GM10248 (cell line): ENCODE measurements around the gene SLIT3.

Source experiments
- CTCF ChIA-PET: fragments of 300-600 bp; sonication (Branson Sonifier 250); formaldehyde crosslinking; extraction: SDS; loops from one replicate; lab custom pipeline; 2021; ENCODE audit warnings: antibody characterized with exemption; lab: Yijun Ruan, JAX
- POLR2A ChIA-PET: fragments of 350-650 bp; sonication (Branson Sonifier 250); formaldehyde crosslinking; extraction: SDS; loops from one replicate; lab custom pipeline; 2020; ENCODE audit warnings: antibody characterized with exemption; lab: Yijun Ruan, JAX
- DNase-seq: peaks from one replicate; pipeline ENCODE4 v3.0.0; 2012; ENCODE audit errors: extremely low spot score
- CTCF ChIP-seq: IDR thresholded peaks from 2 replicates; pipeline ENCODE4 v1.5.1; 2012; ENCODE audit warnings: mild to moderate bottlenecking, low read depth; ENCODE audit errors: extremely low read depth, missing control alignments, control extremely low read depth

Gene SLIT3

GRCh38 chr5:169279125-169279524 lies 21.8 kb downstream of the SLIT3 start:
- DNase-seq = no peak
- CTCF ChIA-PET = interaction anchor here (1.4 kb wide), 2 partner anchors 12 to 22 kb away, joined by 3 to 6 read pairs; partner anchors contain the start of gene SLIT3
- POLR2A ChIA-PET = no interaction called here
- TF ChIP-seq CTCF = no peak

- ChIA-PET POLR2A (no interaction called here), CTCF (interaction anchor here (1.9 kb wide), 1 partner anchor 11 kb away, joined by 7 read pairs; no protein-coding TSS in a partner anchor)
- DNase-seq = no peak
- TF ChIP-seq CTCF = no peak
These were observed 27.1 kb downstream of the SLIT3 start for GRCh38 chr5:169273881-169274280.

GRCh38 chr5:169273451-169273850 lies 27.5 kb downstream of the SLIT3 start:
- DNase-seq = no peak
- ChIA-PET POLR2A (no interaction called here), CTCF (interaction anchor here (1.9 kb wide), 1 partner anchor 12 kb away, joined by 7 read pairs; no protein-coding TSS in a partner anchor)
- no peak for TF ChIP-seq CTCF

- TF ChIP-seq CTCF = no peak
- CTCF ChIA-PET = interaction anchor here (1.9 kb wide), 1 partner anchor 12 kb away, joined by 7 read pairs; no protein-coding TSS in a partner anchor
- POLR2A ChIA-PET = no interaction called here
- no peak for DNase-seq
These were observed 28.1 kb downstream of the SLIT3 start for GRCh38 chr5:169272731-169273427.

- CTCF ChIA-PET = interaction anchor here (1.9 kb wide), 1 partner anchor 13 kb away, joined by 7 read pairs; no protein-coding TSS in a partner anchor
- DNase-seq = no peak
- TF ChIP-seq CTCF = no peak
- POLR2A ChIA-PET = no interaction called here
These were observed 28.8 kb downstream of the SLIT3 start for GRCh38 chr5:169272111-169272510.

GRCh38 chr5:169270827-169271226 lies 30.1 kb downstream of the SLIT3 start:
- no peak for DNase-seq
- POLR2A ChIA-PET = no interaction called here
- CTCF ChIA-PET = interaction anchor here (1.1 kb wide), 1 partner anchor 10 kb away, joined by 3 read pairs; no protein-coding TSS in a partner anchor
- no peak for TF ChIP-seq CTCF
